SU-DHL-6 (cell line): ENCODE data around the gene NAV2.

Experiments used
- H2AFZ ChIP-seq: fragments of 200-600 bp; sonication (generic); 2 replicates; pipeline ENCODE4 v1.6.1; 2014; ENCODE audit warnings: low read depth, mild to moderate bottlenecking, moderate library complexity, mixed read lengths, antibody characterized with exemption, low read length; ENCODE audit not compliant: severe bottlenecking
- H3F3A ChIP-seq: fragments of 200-600 bp; shearing (Covaris generic); 2 replicates; pipeline ENCODE4 v1.6.0; 2016; ENCODE audit warnings: antibody characterized with exemption, mild to moderate bottlenecking; ENCODE audit not compliant: insufficient read depth
- H3K27ac ChIP-seq: fragments of 200-600 bp; sonication (generic); 2 replicates; pipeline ENCODE4 v1.5.1; 2016; ENCODE audit warnings: low read depth, mild to moderate bottlenecking, low read length, moderate library complexity, mixed read lengths
- H3K27me3 ChIP-seq: fragments of 200-600 bp; sonication (generic), shearing (Covaris generic); 2 replicates; pipeline ENCODE4 v1.6.0; 2014; ENCODE audit warnings: mild to moderate bottlenecking, low read length
- H3K36me3 ChIP-seq: fragments of 200-600 bp; sonication (generic); 2 replicates; pipeline ENCODE4 v1.6.1; 2014; ENCODE audit warnings: mild to moderate bottlenecking, low read length, mixed read lengths
- H3K4me2 ChIP-seq: fragments of 300-600, 200-600 bp; shearing (Covaris generic), sonication (generic); 2 replicates; pipeline ENCODE4 v1.6.0; 2014; ENCODE audit warnings: low read length, low read depth, mild to moderate bottlenecking; ENCODE audit not compliant: poor library complexity, severe bottlenecking
- H3K4me3 ChIP-seq: fragments of 200-600 bp; sonication (generic); 2 replicates; pipeline ENCODE4 v1.5.1; 2014; ENCODE audit warnings: antibody characterized with exemption, low read length, mild to moderate bottlenecking, mixed read lengths; ENCODE audit not compliant: insufficient read depth, poor library complexity, severe bottlenecking
- H3K79me2 ChIP-seq: fragments of 200-600 bp; sonication (generic); 2 replicates; pipeline ENCODE4 v1.6.1; 2014; ENCODE audit warnings: mild to moderate bottlenecking, low read length, moderate library complexity; ENCODE audit not compliant: insufficient read depth
- H3K9ac ChIP-seq: fragments of 200-600 bp; sonication (generic); 2 replicates; pipeline ENCODE4 v1.7.0; 2014; ENCODE audit warnings: mild to moderate bottlenecking, low read length
- H3K9me2 ChIP-seq: fragments of 200-600 bp; sonication (generic); replicated peaks from 2 replicates; pipeline ENCODE4 v1.6.1; 2014; ENCODE audit warnings: low read length; ENCODE audit not compliant: insufficient read depth
- H3K9me3 ChIP-seq: fragments of 200-600 bp; sonication (generic); 2 replicates; pipeline ENCODE4 v1.6.1; 2014; ENCODE audit warnings: low read length, mixed read lengths; ENCODE audit not compliant: insufficient read depth
- H4K20me1 ChIP-seq: fragments of 200-600 bp; sonication (generic); 2 replicates; pipeline ENCODE4 v1.6.1; 2014; ENCODE audit warnings: low read depth, mild to moderate bottlenecking, antibody characterized with exemption, low read length, moderate library complexity, mixed read lengths
- EZH2phosphoT487 ChIP-seq: fragments of 200-600 bp; sonication (generic), shearing (Covaris generic); conservative IDR thresholded peaks from 2 replicates; pipeline ENCODE4 v1.6.1; 2018; ENCODE audit warnings: mild to moderate bottlenecking, antibody characterized with exemption, low read length, moderate library complexity, mixed read lengths
- TF ChIP-seq, protein P1 (sequence below): fragments of 200-600 bp; sonication (generic); IDR thresholded peaks from one replicate; pipeline ENCODE4 v1.5.1; 2017; ENCODE audit warnings: antibody characterized with exemption, mild to moderate bottlenecking, low read length, moderate library complexity; ENCODE audit not compliant: insufficient read depth, poor library complexity, severe bottlenecking

NAV2 gene

DNA sequence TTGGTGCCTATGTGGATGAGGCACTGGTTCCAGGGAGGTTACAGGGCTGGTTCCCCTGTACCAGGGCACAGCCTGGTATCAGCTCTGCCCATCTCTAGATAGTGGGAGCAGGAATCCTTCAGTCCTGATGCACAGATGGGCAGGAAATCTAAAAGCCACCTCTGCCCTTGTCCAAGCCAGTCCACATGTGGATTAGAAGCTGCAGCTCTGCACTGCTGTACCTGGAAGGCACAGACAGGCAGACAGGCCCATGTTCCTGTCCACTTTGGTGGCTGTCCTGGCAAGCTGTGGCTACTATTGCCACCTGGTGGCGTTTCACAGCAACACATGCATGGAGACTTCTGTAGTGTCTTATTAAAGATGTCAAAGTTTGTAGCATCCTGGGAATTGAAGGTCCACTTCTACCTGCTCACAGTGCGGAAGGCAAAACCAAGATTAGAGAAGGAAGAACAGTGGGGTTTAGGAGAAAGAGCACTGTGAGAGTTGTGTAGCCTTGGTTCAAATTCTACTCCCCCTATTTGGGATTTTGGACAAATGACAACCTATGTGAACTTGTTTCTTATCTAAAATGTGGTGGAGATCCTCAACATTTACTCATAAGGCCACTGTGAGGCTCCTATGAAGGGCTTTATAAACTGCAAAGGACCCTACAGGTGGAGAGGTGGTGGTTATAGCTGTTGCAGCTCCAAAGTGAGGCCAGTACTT lies 30.1 kb downstream of the NAV2 start:
- no peak for TF ChIP-seq EZH2phosphoT487
- TF ChIP-seq, protein P1, sequence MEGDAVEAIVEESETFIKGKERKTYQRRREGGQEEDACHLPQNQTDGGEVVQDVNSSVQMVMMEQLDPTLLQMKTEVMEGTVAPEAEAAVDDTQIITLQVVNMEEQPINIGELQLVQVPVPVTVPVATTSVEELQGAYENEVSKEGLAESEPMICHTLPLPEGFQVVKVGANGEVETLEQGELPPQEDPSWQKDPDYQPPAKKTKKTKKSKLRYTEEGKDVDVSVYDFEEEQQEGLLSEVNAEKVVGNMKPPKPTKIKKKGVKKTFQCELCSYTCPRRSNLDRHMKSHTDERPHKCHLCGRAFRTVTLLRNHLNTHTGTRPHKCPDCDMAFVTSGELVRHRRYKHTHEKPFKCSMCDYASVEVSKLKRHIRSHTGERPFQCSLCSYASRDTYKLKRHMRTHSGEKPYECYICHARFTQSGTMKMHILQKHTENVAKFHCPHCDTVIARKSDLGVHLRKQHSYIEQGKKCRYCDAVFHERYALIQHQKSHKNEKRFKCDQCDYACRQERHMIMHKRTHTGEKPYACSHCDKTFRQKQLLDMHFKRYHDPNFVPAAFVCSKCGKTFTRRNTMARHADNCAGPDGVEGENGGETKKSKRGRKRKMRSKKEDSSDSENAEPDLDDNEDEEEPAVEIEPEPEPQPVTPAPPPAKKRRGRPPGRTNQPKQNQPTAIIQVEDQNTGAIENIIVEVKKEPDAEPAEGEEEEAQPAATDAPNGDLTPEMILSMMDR = peak; percentile 83
- no peaks in the 10 kb centered on the region for H3K79me2 ChIP-seq
- H3K36me3 ChIP-seq = no peaks in the 10 kb centered on the region
- H3K9me2 ChIP-seq = no peaks in the 10 kb centered on the region
- H3K9me3 ChIP-seq = no peaks in the 10 kb centered on the region
- no peaks in the 10 kb centered on the region for H3K27me3 ChIP-seq
- no peak overlapping the region for H3K4me3 ChIP-seq
- H3K9ac ChIP-seq = no peak overlapping the region
- no peak overlapping the region for H2AFZ ChIP-seq
- H3F3A ChIP-seq = no peaks in the 10 kb centered on the region
- H3K27ac ChIP-seq = no peak overlapping the region
- H3K4me2 ChIP-seq = no peak overlapping the region
- H4K20me1 ChIP-seq = no peaks in the 10 kb centered on the region

DNA sequence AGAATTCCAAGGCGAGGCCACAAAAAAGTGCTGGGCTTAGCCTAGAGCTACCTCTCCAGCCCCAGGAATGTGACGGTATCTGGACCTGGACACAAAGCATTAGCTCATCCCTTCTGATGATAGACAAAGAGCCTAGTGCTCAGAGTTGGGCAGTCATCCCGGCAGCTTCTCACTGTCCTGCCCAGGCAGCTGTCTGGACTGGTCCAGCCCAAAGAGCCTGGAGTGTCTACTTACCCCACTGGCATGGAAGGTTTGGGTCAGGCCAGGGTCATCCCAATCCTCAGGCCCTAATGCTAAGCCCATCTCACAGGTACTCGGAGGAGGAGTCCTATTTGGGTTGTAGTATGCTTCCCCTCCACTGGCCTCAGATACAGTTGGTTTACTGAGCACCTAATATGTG lies 31.0 kb downstream of the NAV2 start:
- Histone ChIP-seq H3K27me3 (no peaks in the 10 kb centered on the region), H3K79me2 (no peaks in the 10 kb centered on the region), H3K36me3 (no peaks in the 10 kb centered on the region), H3K9ac (no peak overlapping the region), H3K4me2 (no peak overlapping the region), H3K9me2 (no peaks in the 10 kb centered on the region), H3K9me3 (no peaks in the 10 kb centered on the region), H4K20me1 (no peaks in the 10 kb centered on the region), H3K27ac (no peak overlapping the region), H3K4me3 (no peak overlapping the region), H3F3A (no peaks in the 10 kb centered on the region), H2AFZ (no peak overlapping the region)
- TF ChIP-seq, protein P1 = no peak
- no peak for TF ChIP-seq EZH2phosphoT487

DNA sequence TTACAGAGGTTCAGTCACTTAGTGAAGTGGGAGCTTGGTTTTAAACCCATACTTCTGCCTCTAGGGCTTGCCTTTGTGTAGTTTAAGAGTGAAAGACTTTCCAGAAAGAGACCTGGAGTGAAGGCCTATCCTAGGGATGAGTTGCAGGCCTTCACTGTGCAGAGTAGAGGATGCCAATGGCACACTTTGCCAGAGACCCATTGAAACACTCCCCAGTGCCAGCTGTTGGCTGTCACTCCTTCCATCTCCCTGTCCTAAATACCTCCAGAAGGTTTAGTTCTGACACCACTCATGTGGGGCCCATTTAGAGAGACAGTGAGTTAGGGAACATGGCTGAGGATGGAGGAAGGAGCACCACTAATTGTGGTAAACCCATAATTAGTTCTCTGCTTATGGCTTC lies 31.5 kb downstream of the NAV2 start:
- Histone ChIP-seq H2AFZ (no peak overlapping the region), H4K20me1 (no peaks in the 10 kb centered on the region), H3K9me3 (no peaks in the 10 kb centered on the region), H3K9ac (no peak overlapping the region), H3K27me3 (no peaks in the 10 kb centered on the region), H3K4me3 (no peak overlapping the region), H3K79me2 (no peaks in the 10 kb centered on the region), H3K9me2 (no peaks in the 10 kb centered on the region), H3K4me2 (no peak overlapping the region), H3F3A (no peaks in the 10 kb centered on the region), H3K36me3 (no peaks in the 10 kb centered on the region), H3K27ac (no peak overlapping the region)
- TF ChIP-seq, protein P1 = no peak
